ENCODE data around the gene PSMB11.

Gene PSMB11

GRCh38 chr14:23052671-23053070 is 10.7 kb downstream of the PSMB11 start:
- no peaks in the 10 kb centered on the region for H3K27me3 ChIP-seq (ENCODE audit: insufficient read depth, low read depth)
- no peaks in the 10 kb centered on the region for H4K20me1 ChIP-seq (ENCODE audit: insufficient read depth)
- H3K79me2 ChIP-seq (ENCODE audit: insufficient read depth, low read depth): no peaks in the 10 kb centered on the region
- H3K36me3 ChIP-seq (ENCODE audit: insufficient read depth): no peaks in the 10 kb centered on the region
- no peak overlapping the region for H3K4me2 ChIP-seq
- TF ChIP-seq CTCF (conservative IDR thresholded peaks at IDR 0.05; ENCODE audit: low read depth, low read length): no peak
- H3K9ac ChIP-seq: no peak overlapping the region
- H3K27ac ChIP-seq: no peak overlapping the region
- H3K4me3 ChIP-seq (IDR thresholded peaks at IDR 0.05; ENCODE audit: insufficient read depth, low read depth, low read length): no peak overlapping the region
- no peak overlapping the region for H2AFZ ChIP-seq (ENCODE audit: low read depth)
- H3K4me1 ChIP-seq (ENCODE audit: low read depth, poor library complexity, severe bottlenecking): peaks cover 12% of the 10 kb centered on the region

- TF ChIP-seq CTCF (conservative IDR thresholded peaks at IDR 0.05; ENCODE audit: low read depth, low read length): no peak
- no peak overlapping the region for H3K4me2 ChIP-seq
- H3K79me2 ChIP-seq (ENCODE audit: insufficient read depth, low read depth): no peaks in the 10 kb centered on the region
- no peaks in the 10 kb centered on the region for H4K20me1 ChIP-seq (ENCODE audit: insufficient read depth)
- no peak overlapping the region for H3K4me3 ChIP-seq (IDR thresholded peaks at IDR 0.05; ENCODE audit: insufficient read depth, low read depth, low read length)
- H3K4me1 ChIP-seq (ENCODE audit: low read depth, poor library complexity, severe bottlenecking): peaks cover 12% of the 10 kb centered on the region
- no peaks in the 10 kb centered on the region for H3K27me3 ChIP-seq (ENCODE audit: insufficient read depth, low read depth)
- no peak overlapping the region for H2AFZ ChIP-seq (ENCODE audit: low read depth)
- H3K27ac ChIP-seq: no peak overlapping the region
- H3K36me3 ChIP-seq (ENCODE audit: insufficient read depth): no peaks in the 10 kb centered on the region
- no peak overlapping the region for H3K9ac ChIP-seq
Measured at GRCh38 chr14:23053426-23053825, 11.4 kb downstream of the PSMB11 start.

- H3K27me3 ChIP-seq (ENCODE audit: insufficient read depth, low read depth): no peaks in the 10 kb centered on the region
- H3K4me3 ChIP-seq (IDR thresholded peaks at IDR 0.05; ENCODE audit: insufficient read depth, low read depth, low read length): no peak overlapping the region
- no peak overlapping the region for H3K9ac ChIP-seq
- TF ChIP-seq CTCF (conservative IDR thresholded peaks at IDR 0.05; ENCODE audit: low read depth, low read length): no peak
- no peak overlapping the region for H3K4me2 ChIP-seq
- H3K4me1 ChIP-seq (ENCODE audit: low read depth, poor library complexity, severe bottlenecking): peaks cover 12% of the 10 kb centered on the region
- H3K27ac ChIP-seq: no peak overlapping the region
- H2AFZ ChIP-seq (ENCODE audit: low read depth): no peak overlapping the region
- H4K20me1 ChIP-seq (ENCODE audit: insufficient read depth): no peaks in the 10 kb centered on the region
- H3K79me2 ChIP-seq (ENCODE audit: insufficient read depth, low read depth): no peaks in the 10 kb centered on the region
- H3K36me3 ChIP-seq (ENCODE audit: insufficient read depth): no peaks in the 10 kb centered on the region
Measured at GRCh38 chr14:23054000-23054811, 12.2 kb downstream of the PSMB11 start.

GRCh38 chr14:23055147-23055550 is 13.1 kb downstream of the PSMB11 start:
- Histone ChIP-seq H3K4me2 (peak overlapping the region; percentile 96; the same call in 1 of the 2 replicates), H3K4me1 (ENCODE audit: low read depth, poor library complexity, severe bottlenecking) (peaks cover 12% of the 10 kb centered on the region), H2AFZ (ENCODE audit: low read depth) (no peak overlapping the region), H4K20me1 (ENCODE audit: insufficient read depth) (no peaks in the 10 kb centered on the region), H3K9ac (no peak overlapping the region), H3K36me3 (ENCODE audit: insufficient read depth) (no peaks in the 10 kb centered on the region), H3K27ac (no peak overlapping the region), H3K79me2 (ENCODE audit: insufficient read depth, low read depth) (no peaks in the 10 kb centered on the region), H3K27me3 (ENCODE audit: insufficient read depth, low read depth) (no peaks in the 10 kb centered on the region), H3K4me3 (IDR thresholded peaks at IDR 0.05; ENCODE audit: insufficient read depth, low read depth, low read length) (no peak overlapping the region)
- no peak for TF ChIP-seq CTCF (conservative IDR thresholded peaks at IDR 0.05; ENCODE audit: low read depth, low read length)
